ENCODE data around the gene PDLIM5.

The PDLIM5 gene

DNA sequence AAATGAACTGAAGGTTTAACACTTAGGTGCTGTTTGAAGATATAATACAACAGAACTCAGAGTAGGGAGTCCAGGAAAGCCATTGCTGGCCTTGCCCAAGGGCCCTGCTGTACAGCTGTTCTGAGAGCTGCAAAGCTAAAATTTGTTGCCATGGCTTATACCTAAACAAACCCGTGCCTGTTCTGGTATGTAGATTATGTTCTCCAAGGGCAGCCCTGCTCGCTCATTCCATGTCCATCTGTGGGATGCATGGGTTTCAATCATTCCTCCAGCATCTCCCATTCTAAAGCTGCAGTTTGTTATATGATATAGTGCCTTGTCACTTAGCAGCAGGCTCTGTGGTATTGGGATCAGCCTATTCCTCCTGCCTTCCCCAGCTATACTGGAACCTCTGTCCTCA is 225.2 kb downstream of the PDLIM5 start:
- TF ChIP-seq, protein P1, sequence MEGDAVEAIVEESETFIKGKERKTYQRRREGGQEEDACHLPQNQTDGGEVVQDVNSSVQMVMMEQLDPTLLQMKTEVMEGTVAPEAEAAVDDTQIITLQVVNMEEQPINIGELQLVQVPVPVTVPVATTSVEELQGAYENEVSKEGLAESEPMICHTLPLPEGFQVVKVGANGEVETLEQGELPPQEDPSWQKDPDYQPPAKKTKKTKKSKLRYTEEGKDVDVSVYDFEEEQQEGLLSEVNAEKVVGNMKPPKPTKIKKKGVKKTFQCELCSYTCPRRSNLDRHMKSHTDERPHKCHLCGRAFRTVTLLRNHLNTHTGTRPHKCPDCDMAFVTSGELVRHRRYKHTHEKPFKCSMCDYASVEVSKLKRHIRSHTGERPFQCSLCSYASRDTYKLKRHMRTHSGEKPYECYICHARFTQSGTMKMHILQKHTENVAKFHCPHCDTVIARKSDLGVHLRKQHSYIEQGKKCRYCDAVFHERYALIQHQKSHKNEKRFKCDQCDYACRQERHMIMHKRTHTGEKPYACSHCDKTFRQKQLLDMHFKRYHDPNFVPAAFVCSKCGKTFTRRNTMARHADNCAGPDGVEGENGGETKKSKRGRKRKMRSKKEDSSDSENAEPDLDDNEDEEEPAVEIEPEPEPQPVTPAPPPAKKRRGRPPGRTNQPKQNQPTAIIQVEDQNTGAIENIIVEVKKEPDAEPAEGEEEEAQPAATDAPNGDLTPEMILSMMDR (IDR thresholded peaks at IDR 0.05; ENCODE audit: low read depth, low read length), result no peak
- H3K4me3 ChIP-seq (ENCODE audit: low read depth, low read length), result no peak overlapping the region

DNA sequence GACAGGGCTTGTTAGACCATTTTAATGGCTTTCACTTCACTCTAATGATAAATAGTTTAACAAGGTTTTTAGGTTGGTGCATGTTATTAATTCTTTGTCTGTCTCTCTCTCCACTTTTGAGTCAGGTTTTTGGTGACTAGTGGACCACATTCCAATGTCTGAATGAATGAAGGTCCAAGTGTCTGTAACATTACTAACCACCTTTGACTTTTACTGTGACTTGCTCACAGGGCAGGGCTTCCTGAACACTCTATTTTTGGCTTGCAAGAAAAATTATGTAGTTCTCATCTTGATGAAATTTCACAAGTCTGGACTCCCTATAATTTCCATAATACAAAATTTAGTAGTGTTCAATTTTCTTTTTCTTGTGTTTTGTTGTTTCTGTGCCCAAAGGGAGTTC is 227.2 kb downstream of the PDLIM5 start:
- H3K4me3 ChIP-seq (ENCODE audit: low read depth, low read length), result no peak overlapping the region
- TF ChIP-seq, protein P1 (IDR thresholded peaks at IDR 0.05; ENCODE audit: low read depth, low read length), result no peak

DNA sequence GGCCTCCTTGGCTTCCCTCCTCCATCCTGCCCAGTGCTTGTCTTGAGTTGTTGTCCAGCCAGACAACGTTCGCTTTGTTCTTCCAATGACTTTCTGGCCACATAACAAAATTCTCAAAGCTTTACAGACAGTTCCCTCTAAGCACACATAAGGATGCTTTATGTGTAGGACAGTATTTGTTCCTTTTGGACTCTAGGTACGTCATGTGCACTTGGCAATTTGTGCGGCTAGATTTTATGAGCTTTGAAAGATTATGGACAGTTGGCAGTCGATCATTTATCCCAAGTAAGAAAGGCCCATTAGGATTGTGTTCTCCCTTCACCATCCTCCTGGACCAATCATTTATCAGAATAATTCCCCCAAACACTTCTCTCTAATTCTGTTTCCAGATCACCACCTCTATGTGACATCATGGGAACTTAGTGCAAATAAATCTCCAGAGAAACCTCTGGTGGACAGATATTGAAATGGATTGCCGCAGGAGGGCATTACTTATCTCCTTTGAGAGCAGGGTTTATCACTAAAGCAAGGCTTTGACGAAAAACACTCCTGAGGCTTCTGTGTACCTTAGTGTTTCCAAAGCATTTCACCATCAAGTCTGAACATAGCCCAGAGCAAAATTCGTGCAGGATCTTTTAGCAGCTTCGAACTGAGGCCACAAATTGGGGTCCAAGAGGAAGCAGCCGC is 228.6 kb downstream of the PDLIM5 start:
- no peak overlapping the region for H3K4me3 ChIP-seq (ENCODE audit: low read depth, low read length)
- TF ChIP-seq, protein P1 (IDR thresholded peaks at IDR 0.05; ENCODE audit: low read depth, low read length), result no peak

DNA sequence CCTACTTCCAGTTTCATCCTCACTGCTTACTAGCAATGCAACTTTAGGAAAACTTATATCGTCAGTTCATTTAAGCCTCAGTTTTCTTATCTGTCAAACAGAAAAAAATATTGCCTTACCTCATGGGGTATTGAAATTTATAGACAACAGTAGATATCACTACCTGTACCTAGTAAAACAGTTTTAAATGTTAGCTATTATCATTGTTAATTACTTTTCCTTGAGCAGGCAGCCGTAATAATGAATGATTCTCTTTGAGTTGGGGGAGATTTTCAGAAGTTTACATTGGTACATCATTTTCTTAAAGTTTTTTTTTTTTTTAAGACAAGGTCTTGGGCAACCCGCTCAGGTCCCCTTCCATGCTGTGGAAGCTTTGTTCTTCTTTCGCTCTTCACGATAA is 234.3 kb downstream of the PDLIM5 start:
- TF ChIP-seq, protein P1 (IDR thresholded peaks at IDR 0.05; ENCODE audit: low read depth, low read length), result no peak
- no peak overlapping the region for H3K4me3 ChIP-seq (ENCODE audit: low read depth, low read length)

DNA sequence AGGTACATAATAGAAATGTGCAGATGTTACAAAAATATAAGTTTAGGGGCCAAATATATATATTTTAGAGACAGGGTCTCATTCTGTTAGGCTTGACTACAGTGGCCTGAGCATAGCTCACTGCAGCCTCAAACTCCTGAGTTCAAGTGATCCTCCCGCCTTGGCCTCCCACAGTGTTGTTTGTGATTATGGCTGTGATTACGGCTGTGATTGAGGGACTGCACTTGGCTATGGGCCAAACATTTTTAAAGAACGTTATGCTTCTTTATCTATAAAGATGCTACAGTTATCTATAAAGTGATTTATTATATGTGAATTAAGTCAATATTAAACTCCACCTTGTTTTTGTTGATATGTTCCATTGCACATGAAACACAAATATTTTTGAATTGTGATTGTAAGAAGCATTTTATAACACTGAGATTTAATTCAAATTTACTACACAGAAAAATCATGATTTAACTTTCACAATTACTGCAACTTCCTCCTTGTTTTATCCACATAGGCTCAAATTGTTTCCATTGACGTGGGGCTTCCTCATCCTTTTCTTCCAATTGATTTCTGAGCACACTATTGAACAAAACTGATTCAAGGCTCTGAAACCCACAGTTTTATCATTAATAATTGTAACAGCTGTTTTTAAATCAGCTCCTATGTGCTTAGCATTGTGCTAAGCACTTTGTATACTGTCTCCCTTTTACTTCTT is 237.6 kb downstream of the PDLIM5 start:
- TF ChIP-seq, protein P1 (IDR thresholded peaks at IDR 0.05; ENCODE audit: low read depth, low read length), result no peak
- H3K4me3 ChIP-seq (ENCODE audit: low read depth, low read length), result no peak overlapping the region

DNA sequence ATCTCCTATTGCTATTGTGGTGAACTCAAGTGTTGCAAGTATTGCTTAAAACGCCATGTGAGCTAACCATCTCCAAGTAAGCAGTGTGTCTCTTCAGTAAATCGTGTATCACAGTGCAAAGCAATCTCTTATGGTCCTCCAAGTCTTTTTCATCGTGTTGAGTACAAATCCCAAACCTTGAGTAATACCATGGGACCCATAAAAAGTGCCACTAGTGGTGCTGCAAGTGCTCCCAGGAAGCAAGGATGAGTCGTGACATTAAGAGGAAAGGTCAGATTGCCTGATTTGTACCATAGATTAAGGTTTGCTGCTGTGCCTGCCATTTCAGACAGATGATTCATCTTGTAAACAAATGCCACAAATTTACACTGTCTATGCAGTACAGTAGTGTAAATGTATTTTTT is 239.1 kb downstream of the PDLIM5 start:
- TF ChIP-seq, protein P1 (IDR thresholded peaks at IDR 0.05; ENCODE audit: low read depth, low read length), result no peak
- no peak overlapping the region for H3K4me3 ChIP-seq (ENCODE audit: low read depth, low read length)

DNA sequence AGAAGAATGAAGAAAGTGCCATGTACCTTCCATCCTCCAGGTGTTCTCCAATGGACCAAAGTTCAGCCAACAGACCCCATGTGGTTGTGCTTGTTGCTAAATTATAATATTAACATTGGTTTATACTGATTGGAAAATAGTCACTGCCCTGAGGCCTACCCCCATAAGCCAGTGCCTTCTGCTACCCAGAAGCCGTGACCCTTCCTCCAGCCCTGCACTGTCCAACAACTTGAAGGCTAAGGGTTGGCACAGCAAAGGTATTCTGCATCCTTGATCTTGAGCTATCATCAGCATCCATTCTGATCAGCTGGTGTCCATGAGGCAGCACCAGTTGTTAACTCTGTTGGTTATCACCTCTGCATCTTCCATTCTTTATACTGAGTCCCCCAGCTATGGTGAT is 239.8 kb downstream of the PDLIM5 start:
- H3K4me3 ChIP-seq (ENCODE audit: low read depth, low read length), result no peak overlapping the region
- TF ChIP-seq, protein P1 (IDR thresholded peaks at IDR 0.05; ENCODE audit: low read depth, low read length), result no peak

Measured in WI38 (cell line).